Heart left ventricle (tissue), 13 donors: ENCODE results near the gene DAPK3.

Experiments used
- POLR2A ChIP-seq, 2 donors: fragments of 450-650 bp; IDR thresholded peaks; one replicate each; pipeline ENCODE4 v1.6.1; 2017; ENCODE audit warnings: antibody characterized with exemption in 2 of 2, mild to moderate bottlenecking in 2 of 2, moderate library complexity in 2 of 2
- TF ChIP-seq, protein P1 (sequence below), 12 donors: fragments of 200-600 bp; sonication (generic) in 4 of 12; IDR thresholded peaks; one replicate each; pipeline versions ENCODE4 v1.5.0 to v1.8.0; 2018 to 2022; ENCODE audit warnings: antibody characterized with exemption in 12 of 12, mild to moderate bottlenecking in 5 of 12
- donor health status: ischemic (EF 13 %, LVEDD 7.1; RV severe dilation, severe dysfunction).
- donor health status: DM: no; HTN: yes; CAD: no.
- donor health status: DM: no; HTN: no; CAD: no.
- donor health status: ischemic (EF 25% LVEDD 6.9; RV normal size, moderate dysfunction).
- donor health status: ischemic (EF 25% LVEDD 5.7; RV mildly dilated, moderate dysfunction).
- donor health status: ischemic (EF 35%, LVEDD 5.7; RV mildly dilated, moderate dysfunction).
- donor health status: nonischemic (EF 11% LVEDD 7.7; RV severe dilation, severe dysfunction).
- donor health status: DM: yes; HTN: yes; CAD: no.
- donor health status: PGD.
- donor health status: ischemic (EF 29% LVEDD 5.4; RV normal size, mild dysfunction).
- donor health status: nonischemic (EF 23%, LVEDD 6.1; RV moderate dilation, normal function).

DNA sequence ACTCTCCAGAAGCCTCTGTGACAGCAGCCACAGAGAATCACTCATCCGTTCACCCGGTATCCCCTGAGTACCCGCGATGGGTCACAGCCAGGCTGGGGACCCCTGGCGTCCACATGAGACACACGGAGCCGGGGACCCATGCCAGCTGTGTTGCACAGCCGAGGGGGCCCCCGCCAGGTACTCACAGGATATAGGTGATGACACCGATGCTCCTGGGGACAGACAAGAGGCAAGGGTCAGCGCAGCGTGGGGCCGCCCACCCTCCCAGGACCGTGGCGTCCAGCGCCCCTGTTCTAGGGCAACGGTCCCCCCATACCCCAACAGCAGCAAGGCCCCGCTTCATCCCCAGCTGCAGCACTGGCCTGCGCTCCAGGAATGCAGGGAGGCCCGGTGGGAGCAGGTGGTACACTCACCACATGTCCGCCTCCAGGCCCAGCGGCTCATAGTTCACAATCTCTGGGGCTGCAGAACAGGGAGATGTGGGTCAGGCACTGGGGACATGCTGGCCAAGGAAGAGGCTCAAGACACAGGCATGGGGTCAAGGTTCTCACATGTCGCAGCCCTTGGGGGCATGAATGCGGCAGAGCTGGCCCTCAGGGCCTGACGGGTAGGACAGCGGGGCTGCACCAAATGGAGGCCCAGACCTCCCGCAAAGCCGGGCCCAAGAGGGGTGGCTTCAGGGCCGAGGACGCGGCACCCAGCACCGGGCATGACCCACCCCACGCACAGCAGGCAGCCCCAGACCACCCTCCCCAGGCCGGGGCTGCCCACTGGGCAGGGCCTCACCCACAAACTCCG lies 7.2 kb downstream of the DAPK3 start:
- TF ChIP-seq, protein P1, sequence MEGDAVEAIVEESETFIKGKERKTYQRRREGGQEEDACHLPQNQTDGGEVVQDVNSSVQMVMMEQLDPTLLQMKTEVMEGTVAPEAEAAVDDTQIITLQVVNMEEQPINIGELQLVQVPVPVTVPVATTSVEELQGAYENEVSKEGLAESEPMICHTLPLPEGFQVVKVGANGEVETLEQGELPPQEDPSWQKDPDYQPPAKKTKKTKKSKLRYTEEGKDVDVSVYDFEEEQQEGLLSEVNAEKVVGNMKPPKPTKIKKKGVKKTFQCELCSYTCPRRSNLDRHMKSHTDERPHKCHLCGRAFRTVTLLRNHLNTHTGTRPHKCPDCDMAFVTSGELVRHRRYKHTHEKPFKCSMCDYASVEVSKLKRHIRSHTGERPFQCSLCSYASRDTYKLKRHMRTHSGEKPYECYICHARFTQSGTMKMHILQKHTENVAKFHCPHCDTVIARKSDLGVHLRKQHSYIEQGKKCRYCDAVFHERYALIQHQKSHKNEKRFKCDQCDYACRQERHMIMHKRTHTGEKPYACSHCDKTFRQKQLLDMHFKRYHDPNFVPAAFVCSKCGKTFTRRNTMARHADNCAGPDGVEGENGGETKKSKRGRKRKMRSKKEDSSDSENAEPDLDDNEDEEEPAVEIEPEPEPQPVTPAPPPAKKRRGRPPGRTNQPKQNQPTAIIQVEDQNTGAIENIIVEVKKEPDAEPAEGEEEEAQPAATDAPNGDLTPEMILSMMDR (IDR thresholded peaks at IDR 0.05) = no peak
- no peak for TF ChIP-seq POLR2A (IDR thresholded peaks at IDR 0.05)
